OCI-LY7 (cell line): ENCODE results near the gene TPRG1. TPM values are rescaled to one million over a fixed set of nuclear protein-coding genes. Genes with fewer than 3 reads are reported as not detected.

Experiments
- BruUV-seq: library from RNA; stranded (reverse); fragments of 400-500 nt; replicated peaks from 2 replicates; lab custom pipeline; 2021; lab: Mats Ljungman, UMichigan
- CTCF ChIA-PET: fragments of 300-600 bp; sonication (Branson Sonifier 250); formaldehyde crosslinking; loops from one replicate; lab custom pipeline; 2022; ENCODE audit warnings: antibody characterized with exemption; ENCODE audit not compliant: unreplicated experiment; lab: Charles Lee
- POLR2A ChIA-PET: fragments of 300-600 bp; sonication (Branson Sonifier 250); formaldehyde crosslinking; loops from one replicate; lab custom pipeline; 2022; ENCODE audit warnings: antibody characterized with exemption; lab: Charles Lee
- DNase-seq: peaks from one replicate; pipeline ENCODE4 v3.0.0-alpha.2; 2015; ENCODE audit warnings: low spot score
- H2AFZ ChIP-seq: fragments of 200-600 bp; sonication (generic), shearing (Covaris generic); 2 replicates; pipeline ENCODE4 v1.6.1; 2014; ENCODE audit warnings: mild to moderate bottlenecking, antibody characterized with exemption, low read length, moderate library complexity
- H3K27ac ChIP-seq: fragments of 200-600 bp; sonication (generic); 2 replicates; pipeline ENCODE4 v1.5.1; 2014; ENCODE audit warnings: mixed run types, low read depth, mild to moderate bottlenecking, moderate library complexity, low read length, inconsistent platforms; ENCODE audit not compliant: poor library complexity, severe bottlenecking
- H3K36me3 ChIP-seq: fragments of 200-600 bp; sonication (generic); 2 replicates; pipeline ENCODE4 v1.6.1; 2014; ENCODE audit warnings: mild to moderate bottlenecking, antibody characterized with exemption, low read length, moderate library complexity, mixed read lengths; ENCODE audit not compliant: insufficient read depth
- H3K4me1 ChIP-seq: fragments of 200-600 bp; sonication (generic); 2 replicates; pipeline ENCODE4 v1.5.1; 2014; ENCODE audit warnings: mild to moderate bottlenecking, low read length; ENCODE audit not compliant: insufficient read depth, poor library complexity, severe bottlenecking
- H3K4me2 ChIP-seq: fragments of 200-600 bp; sonication (generic); 2 replicates; pipeline ENCODE4 v1.6.1; 2014; ENCODE audit warnings: mild to moderate bottlenecking, low read length
- H3K4me3 ChIP-seq: fragments of 200-600 bp; sonication (generic); 2 replicates; pipeline ENCODE4 v1.5.1; 2014; ENCODE audit warnings: mild to moderate bottlenecking, low read depth, low read length; ENCODE audit not compliant: poor library complexity, severe bottlenecking
- H3K79me2 ChIP-seq: fragments of 200-600 bp; sonication (generic); 2 replicates; pipeline ENCODE4 v1.6.1; 2016; ENCODE audit warnings: low read depth, mild to moderate bottlenecking, low read length, moderate library complexity, mixed read lengths; ENCODE audit not compliant: insufficient read depth
- H3K9me2 ChIP-seq: fragments of 200-600 bp; sonication (generic); 2 replicates; pipeline ENCODE4 v1.6.1; 2016; ENCODE audit warnings: mild to moderate bottlenecking, low read length, mixed read lengths; ENCODE audit not compliant: insufficient read depth
- H3K9me3 ChIP-seq: fragments of 200-600 bp; sonication (generic); 2 replicates; pipeline ENCODE4 v1.6.1; 2014; ENCODE audit warnings: mild to moderate bottlenecking, mixed run types, low read length, mixed read lengths
- H4K20me1 ChIP-seq: fragments of 200-600 bp; sonication (generic); 2 replicates; pipeline ENCODE4 v1.6.1; 2014; ENCODE audit warnings: mild to moderate bottlenecking, antibody characterized with exemption, low read length, moderate library complexity, mixed read lengths; ENCODE audit not compliant: insufficient read depth
- CTCF ChIP-seq: fragments of 200-600 bp; sonication (generic); conservative IDR thresholded peaks from 2 replicates; pipeline ENCODE4 v1.5.1; 2014; ENCODE audit warnings: mild to moderate bottlenecking, antibody characterized with exemption, low read length, moderate library complexity, mixed read lengths
- EZH2phosphoT487 ChIP-seq: fragments of 200-600 bp; sonication (generic); IDR thresholded peaks from 2 replicates; pipeline ENCODE4 v1.6.1; 2018; ENCODE audit warnings: low read depth, borderline replicate concordance, mild to moderate bottlenecking, mixed run types, antibody characterized with exemption, low read length, moderate library complexity, mixed read lengths
- intact Hi-C: fragments of 100-400 bp; cut with micrococcal nuclease; formaldehyde crosslinking; loops from one replicate; pipeline ENCODE4 v1.10.0; 2022; ENCODE audit not compliant: unreplicated experiment
- total RNA-seq, 2 experiments: library from RNA; depleted of rRNA in 1 of 2; stranded (reverse); fragments of >200 nt in 1 of 2; shearing (Covaris generic) in 1 of 2; gene quantifications; 2 replicates each; pipeline ENCODE4 v1.2.3, GENCODE V29; 2014 to 2022

Gene TPRG1
- total RNA-seq, 2 experiments from 2014 or later: 0.92 TPM; not detected in 1

DNA sequence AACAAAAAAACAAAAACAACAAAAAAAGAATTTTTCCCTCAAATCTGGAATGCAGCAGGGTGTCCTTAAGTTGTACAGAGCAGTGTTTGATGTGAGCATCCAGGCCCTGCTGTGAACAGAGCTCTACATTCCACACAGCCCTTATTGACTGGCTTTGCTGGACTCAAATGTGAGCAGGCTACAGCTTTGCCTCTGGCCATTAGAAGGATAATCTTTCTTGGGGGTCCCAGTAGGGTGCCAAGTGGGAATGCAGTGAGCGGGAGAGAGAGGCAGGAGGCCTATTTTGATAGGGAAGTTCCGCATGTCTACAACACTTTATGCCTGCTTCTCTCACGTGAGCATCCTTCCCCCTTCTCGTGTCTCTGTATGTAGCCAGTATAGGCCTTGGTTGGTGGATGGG lies 34.4 kb upstream of the TPRG1 start:
- Histone ChIP-seq H3K9me2 (no peaks in the 10 kb centered on the region), H3K36me3 (no peaks in the 10 kb centered on the region), H2AFZ (no peak overlapping the region), H4K20me1 (no peaks in the 10 kb centered on the region), H3K27ac (no peak overlapping the region), H3K4me1 (no peaks in the 10 kb centered on the region), H3K79me2 (no peaks in the 10 kb centered on the region), H3K4me2 (no peak overlapping the region), H3K4me3 (no peak overlapping the region), H3K9me3 (no peaks in the 10 kb centered on the region)
- BruUV-seq: no TSS peak
- CTCF ChIA-PET: no interaction called here
- POLR2A ChIA-PET: interaction anchor here (0.5 to 1.6 kb wide), 4 partner anchors 18 to 563 kb away, joined by 3 read pairs; no protein-coding TSS in a partner anchor
- intact Hi-C loops: no loop called here
- TF ChIP-seq EZH2phosphoT487 (no peak), CTCF (no peak)
- no peak for DNase-seq

GRCh38 chr3:189138901-189139610 lies 32.7 kb upstream of the TPRG1 start:
- H3K4me2 ChIP-seq: no peak overlapping the region
- H3K4me1 ChIP-seq: no peaks in the 10 kb centered on the region
- DNase-seq: no peak
- H3K9me3 ChIP-seq: no peaks in the 10 kb centered on the region
- no TSS peak for BruUV-seq
- no peaks in the 10 kb centered on the region for H4K20me1 ChIP-seq
- H3K27ac ChIP-seq: no peak overlapping the region
- TF ChIP-seq CTCF: no peak
- H3K36me3 ChIP-seq: no peaks in the 10 kb centered on the region
- H3K9me2 ChIP-seq: no peaks in the 10 kb centered on the region
- no peaks in the 10 kb centered on the region; the same call in 1 of the 2 replicates for H3K79me2 ChIP-seq
- intact Hi-C loops: no loop called here
- POLR2A ChIA-PET: no interaction called here
- CTCF ChIA-PET: no interaction called here
- H3K4me3 ChIP-seq: no peak overlapping the region
- no peak overlapping the region for H2AFZ ChIP-seq

DNA sequence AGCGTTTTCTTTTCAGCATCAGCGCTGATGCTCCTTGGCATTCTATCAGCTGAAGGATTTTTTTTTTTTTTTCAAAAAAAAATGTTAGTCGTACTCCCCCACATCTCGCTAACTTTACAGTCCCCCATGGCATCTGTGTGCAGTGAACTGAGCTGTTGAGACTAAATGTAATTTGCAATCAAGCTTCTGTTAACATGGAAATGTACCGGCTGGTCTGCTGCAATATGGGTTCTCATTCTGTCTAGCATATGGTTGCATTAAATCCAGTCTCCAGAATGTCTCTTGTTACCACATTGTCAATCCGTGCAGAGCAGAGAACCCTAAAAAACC lies 32.2 kb upstream of the TPRG1 start:
- no TSS peak for BruUV-seq
- Histone ChIP-seq H3K79me2 (no peaks in the 10 kb centered on the region; the same call in 1 of the 2 replicates), H3K27ac (no peak overlapping the region), H3K9me3 (no peaks in the 10 kb centered on the region), H3K36me3 (no peaks in the 10 kb centered on the region), H4K20me1 (no peaks in the 10 kb centered on the region), H3K4me1 (no peaks in the 10 kb centered on the region), H3K9me2 (no peaks in the 10 kb centered on the region), H3K4me2 (no peak overlapping the region), H3K4me3 (no peak overlapping the region), H2AFZ (no peak overlapping the region)
- ChIA-PET CTCF (no interaction called here), POLR2A (interaction anchor here (0.6 kb wide), 1 partner anchor 1252 kb away, joined by 3 read pairs; no protein-coding TSS in a partner anchor)
- no peak for TF ChIP-seq EZH2phosphoT487
- TF ChIP-seq CTCF: no peak
- intact Hi-C loops: no loop called here
- DNase-seq: no peak
